Ramos (cell line): ENCODE results near the gene SRP9.
"Not testable (repeated sequence)": the region's sequence is repeated elsewhere in the genome, so short reads cannot be mapped to it uniquely, and the experiment has no call there.

ENCODE experiments used
- in situ Hi-C: fragments of 300-500 bp; cut with MboI; formaldehyde crosslinking; loops from one replicate; pipeline ENCODE4 v1.14.3; 2022; ENCODE audit warnings: low sequenced_read_pairs; ENCODE audit not compliant: unreplicated experiment

SRP9 gene

DNA sequence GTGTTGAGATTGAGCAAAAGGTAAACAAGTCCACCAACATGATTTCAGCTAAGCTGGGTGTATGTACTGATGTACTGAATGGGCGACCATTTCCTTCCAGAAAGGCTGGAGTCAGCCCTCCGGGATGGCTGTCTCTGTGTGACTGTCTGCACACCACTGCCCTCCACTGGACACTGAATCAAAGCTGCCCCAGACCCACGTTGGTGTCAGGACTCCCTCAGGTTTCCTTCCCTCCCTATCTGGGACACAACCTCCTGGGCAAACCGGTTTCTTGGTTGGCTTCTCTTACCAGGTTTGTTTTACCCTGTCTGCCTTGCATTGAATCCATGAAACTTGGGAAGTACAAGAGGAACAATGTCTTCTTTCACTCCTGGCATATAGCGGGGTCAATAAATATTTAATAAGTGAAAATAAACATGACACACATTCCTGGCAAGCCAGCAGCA is 5.3 kb upstream of the SRP9 start:
- in situ Hi-C loops = loop anchor here (10.0 kb wide), 1 partner anchor 202 kb away; no protein-coding TSS in a partner anchor

DNA sequence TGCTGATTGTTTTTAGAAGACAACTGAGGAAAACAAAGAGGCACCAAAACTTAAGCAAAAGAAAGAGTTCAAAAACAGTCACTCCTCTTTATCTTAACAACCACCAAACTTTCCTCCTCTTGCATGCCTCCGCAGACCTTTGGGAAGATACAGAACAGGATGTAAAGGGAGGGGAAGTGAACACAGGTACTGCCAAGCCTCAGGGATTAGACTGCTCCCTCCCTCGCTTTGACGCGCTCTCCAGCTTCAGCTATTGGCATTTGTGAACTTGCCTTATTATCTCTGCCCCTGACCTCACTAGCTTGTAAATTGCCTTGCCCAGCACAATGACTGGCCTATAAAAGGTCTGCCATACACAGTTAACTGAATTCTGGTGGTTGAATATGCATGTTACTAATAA is 4.8 kb upstream of the SRP9 start:
- in situ Hi-C loops = loop anchor here (10.0 kb wide), 1 partner anchor 202 kb away; no protein-coding TSS in a partner anchor

DNA sequence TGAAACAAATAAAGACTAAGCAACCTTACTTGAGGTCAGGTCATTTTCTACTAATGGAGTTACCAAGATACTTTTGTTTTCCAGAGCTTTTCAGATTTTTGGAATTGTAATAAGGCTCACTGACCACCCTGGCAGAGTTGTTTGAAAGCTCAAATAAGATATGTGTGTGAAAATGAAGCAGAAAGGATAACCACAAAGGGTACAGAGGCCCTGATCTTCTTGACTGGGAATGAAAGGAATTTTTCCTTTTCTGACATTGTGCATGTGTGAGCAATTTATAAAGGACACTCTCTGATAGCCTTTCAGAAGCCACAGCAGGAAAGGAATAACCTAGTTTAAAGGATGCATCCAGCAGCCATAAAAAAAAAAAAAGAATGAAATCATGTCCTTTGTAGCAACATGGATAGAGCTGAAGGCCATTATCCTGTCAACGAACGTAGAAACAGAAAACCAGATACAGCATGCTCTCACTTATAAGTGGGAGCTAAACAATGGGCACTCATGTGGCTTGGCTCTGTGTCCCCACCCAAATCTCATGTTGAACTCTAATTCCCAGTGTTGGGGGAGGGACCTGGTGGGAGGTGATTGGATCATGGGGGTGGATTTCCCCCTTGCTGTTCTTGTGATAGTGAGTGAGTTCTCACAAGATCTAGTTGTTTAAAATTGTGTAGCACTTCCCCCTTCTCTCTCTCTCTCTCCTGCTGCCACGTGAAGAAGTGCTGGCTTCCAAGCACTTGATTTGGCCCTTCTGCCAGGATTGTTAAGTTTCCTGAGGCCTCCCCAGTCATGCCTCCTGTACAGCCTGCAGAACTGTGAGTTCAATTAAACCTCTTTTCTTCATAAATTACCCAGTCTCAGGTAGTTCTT is 3.1 kb upstream of the SRP9 start:
- in situ Hi-C loops = loop anchor here (10.0 kb wide), 1 partner anchor 200 kb away; no protein-coding TSS in a partner anchor

DNA sequence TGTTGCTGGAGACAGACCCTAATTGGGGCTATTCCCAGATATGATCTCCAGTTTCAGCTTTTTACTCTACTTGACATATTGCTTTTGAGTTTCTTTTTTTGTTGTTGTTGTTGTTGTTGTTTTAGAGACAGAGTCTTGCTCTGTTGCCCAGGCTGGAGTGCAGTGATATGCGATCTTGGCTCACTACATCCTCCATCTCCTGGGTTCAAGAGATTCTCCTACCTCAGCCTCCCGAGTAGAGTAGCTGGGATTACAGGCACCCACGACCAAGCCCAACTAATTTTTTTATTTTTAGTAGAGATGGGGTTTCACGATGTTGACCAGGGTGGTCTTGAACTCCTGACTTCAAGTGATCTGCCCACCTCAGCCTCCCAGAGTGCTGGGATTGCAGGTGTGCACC is 1.3 kb upstream of the SRP9 start:
- in situ Hi-C loops = loop anchor here (10.0 kb wide), 1 partner anchor 199 kb away; no protein-coding TSS in a partner anchor

DNA sequence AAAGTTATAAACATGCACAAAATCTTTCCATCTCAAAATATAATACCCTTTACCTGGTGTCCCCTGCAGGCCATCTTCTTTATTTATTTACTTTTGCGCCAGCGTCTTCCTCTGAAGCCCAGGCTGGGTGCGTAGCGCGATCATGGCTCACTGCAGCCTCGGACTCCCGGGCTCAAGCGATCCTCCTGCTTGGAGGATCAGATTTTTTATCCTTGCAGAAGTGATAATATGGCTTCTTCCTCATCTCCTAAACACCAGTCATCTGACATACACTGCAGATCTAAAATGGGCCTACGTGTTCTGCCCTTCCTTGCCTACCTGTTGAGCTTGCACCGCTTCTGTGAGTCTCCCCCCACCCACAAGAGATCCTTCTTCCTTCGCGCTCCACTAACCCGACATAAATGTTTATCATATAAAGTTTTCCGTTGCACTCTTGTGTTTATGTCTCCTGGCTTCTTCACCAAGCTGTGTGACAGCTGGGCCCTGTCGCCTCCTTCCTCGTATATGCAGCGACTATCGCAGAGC is 506 bp upstream of the SRP9 start:
- in situ Hi-C loops = loop anchor here (10.0 kb wide), 1 partner anchor 198 kb away; no protein-coding TSS in a partner anchor

DNA sequence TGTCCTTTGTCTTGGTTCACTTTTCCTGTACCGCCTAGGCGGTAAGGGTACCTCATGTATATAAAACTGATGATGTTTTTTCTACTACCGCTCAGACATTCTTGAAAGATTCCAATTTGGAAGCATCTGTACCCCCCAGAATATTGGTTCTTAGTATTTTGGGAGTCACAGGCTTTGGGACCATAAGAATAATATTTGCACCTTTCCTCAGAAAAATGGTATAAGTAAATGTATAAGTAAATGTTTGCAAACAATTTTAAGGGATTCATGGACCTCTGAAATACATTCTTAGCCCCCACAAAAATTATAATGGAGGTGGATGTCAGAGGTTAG is 677 bp downstream of the SRP9 start:
- in situ Hi-C loops = loop anchor here (10.0 kb wide), 1 partner anchor 196 kb away; no protein-coding TSS in a partner anchor

DNA sequence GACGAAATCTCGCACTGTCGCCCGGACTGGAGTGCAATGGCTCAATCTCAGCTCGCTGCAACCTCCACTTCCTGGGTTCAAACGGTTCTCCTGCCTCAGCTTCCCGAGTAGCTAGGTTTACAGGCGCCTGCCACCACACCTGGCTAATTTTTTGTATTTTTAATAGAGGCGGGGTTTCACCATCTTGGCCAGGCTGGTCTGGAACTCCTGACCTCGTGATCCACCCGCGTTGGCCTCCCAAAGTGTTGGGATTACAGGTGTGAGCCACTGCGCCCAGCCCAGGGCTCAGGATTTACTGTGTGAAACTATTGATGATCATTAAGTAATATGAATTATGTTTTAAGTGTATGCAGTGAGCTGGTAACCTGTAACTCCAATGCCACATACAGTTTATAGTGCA is 1.5 kb downstream of the SRP9 start:
- in situ Hi-C loops = loop anchor here (10.0 kb wide), 1 partner anchor 196 kb away; no protein-coding TSS in a partner anchor

DNA sequence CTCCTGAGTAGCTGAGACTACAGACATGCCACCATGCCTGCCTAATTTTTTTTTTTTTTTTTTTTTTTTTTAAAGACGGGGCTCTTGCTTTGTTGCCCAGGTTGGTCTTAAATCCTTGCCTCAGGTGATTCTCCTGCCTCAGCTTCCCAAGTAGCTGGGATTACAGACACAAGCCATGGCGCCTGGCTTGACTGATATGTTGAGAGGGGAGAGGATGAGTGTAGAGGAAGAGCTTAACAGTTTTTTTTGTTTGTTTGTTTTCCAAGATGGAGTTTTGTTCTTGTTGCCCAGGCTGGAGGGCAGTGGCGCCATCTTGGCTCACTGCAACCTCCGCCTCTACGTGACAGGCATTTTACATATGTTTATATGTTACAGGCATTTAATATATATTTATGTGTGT is 2.5 kb downstream of the SRP9 start:
- in situ Hi-C loops = no loop called here

DNA sequence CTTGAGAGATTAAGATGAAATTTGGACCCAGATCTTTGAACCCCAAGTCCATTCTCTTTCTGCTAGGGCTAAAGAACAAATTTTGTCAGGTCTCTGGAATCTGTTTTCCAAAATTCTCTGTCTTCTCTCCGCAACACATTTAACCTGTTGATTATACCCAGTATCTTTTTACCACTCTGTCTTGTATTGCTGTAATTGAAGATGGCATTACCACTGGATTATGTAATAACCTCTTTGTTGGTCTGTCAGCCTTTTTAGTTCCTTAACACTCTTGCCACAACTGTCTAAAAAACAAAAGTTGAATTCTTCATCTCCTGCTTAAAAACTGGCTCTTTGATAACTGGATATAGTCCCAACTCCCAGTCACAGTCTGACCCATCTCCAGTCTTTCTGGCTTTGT is 3.0 kb downstream of the SRP9 start:
- in situ Hi-C loops = no loop called here

DNA sequence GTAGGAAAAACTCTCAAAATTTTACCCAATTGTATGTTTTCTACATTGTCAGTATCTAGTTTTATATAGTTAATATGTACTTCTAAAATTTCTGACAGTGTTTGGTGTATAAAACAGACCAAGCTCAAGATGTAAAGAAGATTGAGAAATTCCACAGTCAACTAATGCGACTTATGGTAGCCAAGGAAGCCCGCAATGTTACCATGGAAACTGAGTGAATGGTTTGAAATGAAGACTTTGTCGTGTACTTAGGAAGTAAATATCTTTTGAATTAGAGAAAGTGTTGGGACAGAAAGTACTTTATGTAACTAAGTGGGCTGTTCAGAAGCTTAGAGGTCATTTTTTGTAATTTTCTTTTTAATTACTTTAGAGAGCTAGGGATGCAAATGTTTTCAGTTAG is 11.5 kb downstream of the SRP9 start:
- in situ Hi-C loops = not testable (repeated sequence)

DNA sequence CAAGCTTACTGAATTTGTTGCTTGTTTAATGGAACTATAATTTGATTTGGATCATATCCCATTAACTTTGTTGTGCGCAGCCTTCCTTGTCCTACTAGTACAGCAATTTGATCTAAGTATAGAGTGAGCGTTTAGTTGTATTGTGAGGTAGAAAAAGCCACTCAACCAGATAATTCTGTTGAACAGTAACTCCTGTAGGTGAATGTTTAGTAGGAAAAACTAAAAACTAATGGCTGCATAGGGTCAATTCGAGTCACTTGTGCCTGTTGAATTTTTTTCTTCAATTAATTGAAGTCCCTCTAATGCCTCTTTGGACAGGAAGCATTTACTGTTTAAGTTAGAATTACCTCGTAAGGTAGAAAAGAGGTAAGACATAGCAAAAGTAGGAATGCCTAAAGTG is 17.3 kb downstream of the SRP9 start:
- in situ Hi-C loops = no loop called here

DNA sequence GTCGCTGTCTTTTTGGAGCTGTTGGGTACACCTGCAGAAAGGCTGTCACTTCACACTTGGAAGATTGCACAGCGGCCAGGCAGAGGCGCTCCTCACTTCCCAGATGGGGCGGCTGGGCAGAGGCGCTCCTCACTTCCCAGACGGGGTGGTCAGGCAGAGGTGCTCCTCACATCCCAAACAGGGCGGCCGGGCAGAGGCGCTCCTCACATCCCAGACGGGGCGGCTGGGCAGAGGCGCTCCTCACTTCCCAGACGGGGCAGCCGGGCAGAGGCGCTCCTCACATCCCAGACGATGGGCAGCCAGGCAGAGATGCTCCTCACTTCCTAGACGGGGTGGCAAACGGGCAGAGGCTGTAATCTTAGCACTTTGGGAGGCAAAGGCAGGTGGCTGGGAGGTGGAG is 18.5 kb downstream of the SRP9 start:
- in situ Hi-C loops = not testable (repeated sequence)

DNA sequence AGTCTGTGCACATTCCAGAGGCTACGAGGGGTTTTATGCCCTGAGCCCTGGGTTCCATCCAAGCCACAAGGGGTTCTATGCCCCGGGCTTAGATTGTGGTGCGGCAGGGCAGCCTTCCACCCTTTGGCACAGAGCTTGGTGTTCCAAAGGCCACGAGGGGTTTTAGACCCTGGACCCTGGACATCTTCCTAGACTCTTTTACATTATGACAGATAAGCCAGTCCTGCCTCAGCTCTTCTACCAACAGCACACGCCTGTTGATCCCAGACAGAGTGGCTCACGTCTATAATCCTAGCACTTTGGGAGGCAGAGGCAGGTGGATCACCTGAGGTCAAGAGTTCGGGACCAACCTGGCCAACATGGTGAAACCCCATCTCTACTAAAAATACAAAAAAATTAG is 23.5 kb downstream of the SRP9 start:
- in situ Hi-C loops = not testable (repeated sequence)

DNA sequence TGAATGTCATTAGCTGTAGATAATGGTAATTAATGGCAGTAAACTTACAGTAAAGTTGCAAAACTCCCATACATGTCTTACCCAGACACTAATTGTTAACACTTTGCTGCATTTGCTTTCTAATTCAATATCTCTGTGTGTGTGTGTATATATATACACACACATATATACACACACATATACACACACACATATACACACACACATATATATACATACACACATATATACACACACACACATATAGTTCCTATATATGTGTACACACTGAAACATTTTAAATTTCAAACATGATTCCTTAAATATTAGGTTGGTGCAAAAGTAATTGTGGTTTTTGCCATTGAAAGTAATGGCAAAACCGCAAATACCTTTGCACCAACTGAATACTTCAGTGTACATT is 28.6 kb downstream of the SRP9 start:
- in situ Hi-C loops = no loop called here

DNA sequence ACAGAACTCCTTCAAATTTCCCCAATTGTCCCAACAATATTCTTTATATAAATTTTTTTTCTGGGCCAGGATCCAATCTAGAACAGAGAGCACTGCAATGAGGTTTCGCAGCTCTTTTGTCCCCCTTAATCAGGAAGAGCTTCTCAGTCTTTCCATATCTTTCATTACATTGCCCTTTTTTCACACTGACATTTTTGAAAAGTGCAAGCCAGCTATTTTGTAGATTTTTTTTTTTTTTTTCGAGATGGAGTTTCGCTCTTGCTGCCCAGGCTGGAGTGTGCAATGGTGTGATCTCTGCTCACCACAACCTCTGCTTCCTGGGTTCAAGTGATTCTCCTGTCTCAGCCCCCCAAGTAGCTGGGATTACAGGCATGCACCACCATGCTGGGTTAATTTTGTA is 29.1 kb downstream of the SRP9 start:
- in situ Hi-C loops = not testable (repeated sequence)

DNA sequence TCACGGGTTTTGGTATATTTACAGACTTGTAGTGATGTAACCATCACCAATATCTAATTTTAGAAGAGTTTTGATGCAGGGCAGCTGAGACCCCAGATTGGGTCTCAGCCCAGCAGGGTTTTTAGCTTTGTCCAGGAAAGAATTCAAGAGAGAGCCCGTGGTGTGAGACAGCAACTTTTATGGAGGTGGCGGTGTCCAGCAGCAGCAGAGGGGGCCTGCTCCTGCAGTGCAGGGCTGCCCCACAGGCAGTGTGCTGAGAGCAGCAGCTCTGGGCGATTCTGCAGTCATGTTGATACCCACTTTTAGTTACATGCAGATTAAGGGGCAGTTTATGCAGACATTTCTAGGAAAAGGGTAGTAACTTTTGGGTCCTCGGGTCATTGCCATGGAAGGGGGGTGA is 30.5 kb downstream of the SRP9 start:
- in situ Hi-C loops = no loop called here

DNA sequence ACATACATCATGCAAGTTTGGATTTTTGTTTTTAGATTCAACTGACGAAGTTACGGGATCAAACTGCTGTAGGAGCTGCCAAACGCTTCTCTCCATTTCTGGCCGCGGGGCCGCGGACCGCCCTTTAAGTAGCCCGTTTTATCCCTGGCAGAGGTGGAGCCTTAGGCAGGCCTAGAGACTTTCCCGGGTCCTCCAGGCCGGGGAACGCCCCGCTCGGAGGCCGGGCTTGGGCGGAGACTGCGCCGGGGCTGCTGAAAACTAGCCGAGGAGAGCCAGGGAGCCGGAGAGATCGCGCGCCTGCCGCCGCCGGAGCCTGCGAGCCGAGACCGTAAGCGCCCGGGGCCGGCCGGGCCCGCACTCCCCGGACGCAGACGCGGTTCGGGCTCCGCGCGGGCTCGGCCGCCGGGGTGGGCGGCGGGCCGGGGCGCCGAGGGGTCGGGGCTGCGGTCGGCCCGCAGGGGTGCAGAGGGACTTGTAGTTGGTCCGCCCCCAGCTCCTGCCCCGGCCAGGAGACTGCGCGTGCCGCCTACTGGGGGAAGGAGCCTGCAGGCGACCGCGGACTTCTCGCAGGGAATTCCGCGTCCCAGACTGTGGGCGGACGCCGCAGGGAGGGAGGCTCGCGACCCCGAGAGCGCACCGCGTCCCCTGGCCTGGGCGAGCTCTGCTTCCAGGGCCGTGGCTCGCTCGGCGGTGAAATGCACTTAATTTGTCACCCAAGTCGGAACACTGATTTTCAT is 32.4 kb downstream of the SRP9 start, which contains the start of gene EPHX1:
EPHX1 (plus strand) TSS at position 283 of the 737 bp plus-strand sequence. CDS start 18,606 bp downstream, outside the sequence.
- in situ Hi-C loops = no loop called here

DNA sequence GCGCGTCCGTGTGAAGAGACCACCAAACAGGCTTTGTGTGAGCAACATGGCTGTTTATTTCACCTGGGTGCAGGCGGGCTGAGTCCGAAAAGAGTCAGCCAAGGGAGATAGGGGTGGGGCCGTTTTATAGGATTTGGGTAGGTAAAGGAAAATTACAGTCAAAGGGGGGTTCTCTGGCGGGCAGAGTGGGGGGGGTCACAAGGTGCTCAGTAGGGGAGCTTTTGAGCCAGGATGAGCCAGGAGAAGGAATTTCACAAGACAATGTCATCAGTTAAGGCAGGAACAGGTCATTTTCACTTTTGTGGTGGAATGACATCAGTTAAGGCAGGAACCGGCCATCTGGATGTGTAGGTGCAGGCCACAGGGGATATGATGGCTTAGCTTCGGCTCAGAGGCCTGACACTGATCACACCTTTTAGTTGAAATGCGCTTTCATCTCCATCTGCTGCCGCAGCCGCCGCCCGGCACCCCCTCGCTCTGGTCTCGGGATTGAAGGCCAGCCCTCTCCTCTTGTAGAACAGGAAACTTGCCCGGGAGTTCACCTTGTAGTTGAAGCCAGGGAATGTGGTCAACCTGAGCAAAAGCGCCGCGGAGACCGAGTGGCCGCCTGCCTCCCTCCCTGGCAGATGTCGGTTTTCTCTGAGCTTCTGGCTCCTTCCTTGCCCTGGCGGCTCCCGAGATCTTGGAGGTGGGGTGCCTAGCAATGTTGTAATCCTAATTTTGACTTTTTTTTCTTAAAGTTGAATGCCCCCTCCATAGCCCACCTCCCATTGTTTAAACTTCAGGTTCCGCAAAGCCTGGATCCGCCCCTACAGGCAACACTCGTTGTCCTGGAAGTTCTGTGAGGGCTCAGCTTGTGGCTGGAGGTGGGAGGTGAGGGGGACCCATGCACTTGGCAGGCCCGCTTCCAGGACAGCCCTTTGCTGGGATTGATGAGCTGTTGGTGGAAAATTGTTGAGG is 33.2 kb downstream of the SRP9 start:
- in situ Hi-C loops = not testable (repeated sequence)

DNA sequence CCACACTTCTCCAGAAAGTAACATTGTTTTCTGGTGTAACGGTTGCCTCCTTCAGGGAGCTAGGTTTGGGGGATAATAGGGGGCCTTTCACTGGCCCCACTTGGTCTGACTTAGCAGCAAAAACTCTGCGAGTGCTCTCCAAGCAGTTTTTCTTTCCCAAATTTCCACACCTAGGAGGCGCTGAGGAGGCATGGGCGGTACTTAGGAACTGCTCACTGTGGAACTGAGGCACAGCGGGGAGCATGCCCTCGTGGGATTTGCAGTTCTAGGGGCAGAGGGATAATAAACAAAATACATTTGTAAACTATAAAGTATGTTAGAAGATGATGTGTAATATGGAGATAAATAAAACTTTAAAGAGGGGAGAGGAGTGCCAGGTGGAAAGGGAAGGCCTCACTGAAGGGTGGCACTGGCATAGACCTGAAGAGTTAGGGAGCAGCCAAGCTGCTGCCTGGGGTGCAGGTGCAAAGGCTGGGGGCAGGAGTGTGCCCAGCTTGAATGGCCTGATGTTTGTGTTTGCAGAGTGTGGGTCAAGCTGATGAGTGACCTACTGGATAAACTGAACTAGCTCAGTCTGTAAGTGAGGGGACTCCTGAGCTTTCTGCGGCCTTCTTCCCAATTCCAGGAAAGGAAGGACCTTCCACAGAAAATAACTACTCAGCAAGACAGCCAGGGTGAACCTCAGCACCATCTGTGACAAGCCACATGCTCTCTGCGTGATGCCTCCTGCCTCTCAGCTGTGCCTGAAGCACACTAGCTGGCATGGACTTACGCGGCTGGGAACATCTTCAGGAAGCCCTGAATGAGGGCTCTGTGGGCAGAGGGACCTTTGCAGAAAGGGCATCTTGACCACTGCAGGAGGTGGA is 34.2 kb downstream of the SRP9 start:
- in situ Hi-C loops = no loop called here
